HG03457 (cell line): Measurements from ENCODE around the gene PRSS3.
"Not testable (repeated sequence)": the region's sequence is repeated elsewhere in the genome, so short reads cannot be mapped to it uniquely, and the experiment has no call there.

Source experiments
- ATAC-seq: cut with Tn5 transposase; IDR thresholded peaks from one replicate; pipeline ENCODE4 v1.9.1; 2021; ENCODE audit warnings: moderate number of reproducible peaks; ENCODE audit not compliant: unreplicated experiment

The PRSS3 gene

GRCh38 chr9:33816327-33817252 lies 21.2 kb downstream of the PRSS3 start, which contains the start of gene UBE2R2:
TSS of gene UBE2R2 (plus strand) at chr9:33817160. CDS start at chr9:33817758, 598 bp downstream.
- ATAC-seq, result peak; percentile 45

- ATAC-seq, result peak; percentile 16
Measured at GRCh38 chr9:33817327-33818166, 22.2 kb downstream of the PRSS3 start.

GRCh38 chr9:33818167-33818846 lies 22.9 kb downstream of the PRSS3 start:
- ATAC-seq, result no peak

- no peak for ATAC-seq
Measured at GRCh38 chr9:33818847-33819500, 23.6 kb downstream of the PRSS3 start.

GRCh38 chr9:33820231-33820745 lies 24.9 kb downstream of the PRSS3 start:
- no peak for ATAC-seq

- no peak for ATAC-seq
Measured at GRCh38 chr9:33823801-33824200, 28.4 kb downstream of the PRSS3 start.

- not testable (repeated sequence) for ATAC-seq
Measured at GRCh38 chr9:33827285-33827684, 31.9 kb downstream of the PRSS3 start.

GRCh38 chr9:33829641-33830230 lies 34.4 kb downstream of the PRSS3 start:
- not testable (repeated sequence) for ATAC-seq

GRCh38 chr9:33835625-33836260 lies 40.4 kb downstream of the PRSS3 start:
- ATAC-seq, result no peak

GRCh38 chr9:33836261-33836660 lies 40.9 kb downstream of the PRSS3 start:
- not testable (repeated sequence) for ATAC-seq

- ATAC-seq, result no peak
Measured at GRCh38 chr9:33837138-33837537, 41.8 kb downstream of the PRSS3 start.

GRCh38 chr9:33840381-33840780 lies 45.0 kb downstream of the PRSS3 start:
- ATAC-seq, result no peak

GRCh38 chr9:33843312-33843961 lies 48.1 kb downstream of the PRSS3 start:
- ATAC-seq, result no peak

GRCh38 chr9:33846231-33846630 lies 50.9 kb downstream of the PRSS3 start:
- ATAC-seq, result no peak

- ATAC-seq, result not testable (repeated sequence)
Measured at GRCh38 chr9:33847894-33848205, 52.5 kb downstream of the PRSS3 start.
